Liver (tissue), 9 donors: ENCODE data around the gene HLA-DRA. TPM values are rescaled to one million over a fixed set of nuclear protein-coding genes. Genes with fewer than 3 reads are reported as not detected.

Source experiments
- DNase-seq: peaks from one replicate; pipeline ENCODE4 v3.0.0-alpha.2; 2017; ENCODE audit warnings: low spot score
- H3K27ac ChIP-seq, 2 donors: one replicate each; pipeline ENCODE4 v1.7.0; 2013; ENCODE audit warnings: inconsistent platforms in 2 of 2, low read length in 2 of 2, control low read depth in 1 of 2, low read depth in 1 of 2, mild to moderate bottlenecking in 1 of 2
- H3K27me3 ChIP-seq, 4 donors: one replicate each; pipeline versions ENCODE4 v1.6.1 to v1.7.0; 2013; ENCODE audit warnings: low read length in 3 of 4, inconsistent platforms in 1 of 4, mild to moderate bottlenecking in 1 of 4, moderate library complexity in 1 of 4; ENCODE audit not compliant: control insufficient read depth in 4 of 4, insufficient read depth in 4 of 4
- H3K36me3 ChIP-seq, 4 donors: one replicate each; pipeline versions ENCODE4 v1.6.1 to v1.7.0; 2013; ENCODE audit warnings: low read length in 3 of 4, mild to moderate bottlenecking in 3 of 4, low read depth in 1 of 4, moderate library complexity in 1 of 4; ENCODE audit not compliant: control insufficient read depth in 4 of 4, insufficient read depth in 3 of 4
- H3K4me1 ChIP-seq, 4 donors: one replicate each; pipeline versions ENCODE4 v1.6.1 to v1.7.0; 2013; ENCODE audit warnings: low read length in 3 of 4, mild to moderate bottlenecking in 3 of 4, moderate library complexity in 1 of 4; ENCODE audit not compliant: control insufficient read depth in 4 of 4, insufficient read depth in 4 of 4
- H3K4me3 ChIP-seq, 3 donors: one replicate each; pipeline versions ENCODE4 v1.6.1 to v1.7.0; 2013; ENCODE audit warnings: low read length in 3 of 3, control low read depth in 1 of 3, low read depth in 1 of 3, mild to moderate bottlenecking in 1 of 3
- H3K9ac ChIP-seq, 2 donors: one replicate each; pipeline ENCODE4 v1.7.0; 2013; ENCODE audit warnings: low read length in 2 of 2, mild to moderate bottlenecking in 2 of 2, moderate library complexity in 2 of 2, control low read depth in 1 of 2, low read depth in 1 of 2
- H3K9me3 ChIP-seq, 4 donors: one replicate each; pipeline versions ENCODE4 v1.6.1 to v1.7.0; 2013; ENCODE audit warnings: low read length in 3 of 4; ENCODE audit not compliant: control insufficient read depth in 4 of 4
- EGR1 ChIP-seq, 2 donors: IDR thresholded peaks; 2 replicates each; pipeline ENCODE4 v1.6.1; 2016 to 2018; ENCODE audit warnings: antibody characterized with exemption in 2 of 2, low read depth in 2 of 2
- GABPA ChIP-seq, 2 donors: IDR thresholded peaks in 1 of 2; conservative IDR thresholded peaks in 1 of 2; 2 replicates each; pipeline ENCODE4 v1.6.1; 2016; ENCODE audit warnings: antibody characterized with exemption in 2 of 2, mild to moderate bottlenecking in 1 of 2, moderate library complexity in 1 of 2
- HNF4A ChIP-seq, 2 donors: conservative IDR thresholded peaks; 2 replicates each; pipeline ENCODE4 v1.6.1; 2016; ENCODE audit warnings: antibody characterized with exemption in 2 of 2, mild to moderate bottlenecking in 2 of 2
- RXRA ChIP-seq, 2 donors: IDR thresholded peaks; 2 replicates each; pipeline ENCODE4 v1.6.1; 2017 to 2018; ENCODE audit warnings: antibody characterized with exemption in 2 of 2, mild to moderate bottlenecking in 1 of 2
- SP1 ChIP-seq: IDR thresholded peaks from 2 replicates; pipeline ENCODE4 v1.6.1; 2018; ENCODE audit warnings: antibody characterized with exemption, mild to moderate bottlenecking
- WGBS: extraction: QIAGEN DNeasy Blood & Tissue Kit; methylation state at CpG from one replicate; pipeline ENCODE4 v1.1.7; 2013; 5-methylcytosine and 5-hydroxymethylcytosine counted together
- polyA plus RNA-seq, 2 donors: library from polyadenylated mRNA; stranded (reverse) in 1 of 2; unstranded in 1 of 2; fragments of 200-250 nt in 1 of 2; fragments of >200 nt in 1 of 2; fragmentation: Nextera tagmentation in 1 of 2; extraction: Ambion mirVana in 1 of 2; gene quantifications; one replicate each; pipeline versions ENCODE4 v1.2.1 to v1.2.3, GENCODE V29; 2013 to 2015
- total RNA-seq, 2 donors: library from RNA; depleted of rRNA; stranded (reverse); fragments of >200 nt; gene quantifications; one replicate each; pipeline ENCODE4 v1.2.3, GENCODE V29; 2014
- TF ChIP-seq, protein P1 (sequence below): IDR thresholded peaks from 2 replicates; pipeline ENCODE4 v1.6.1; 2016; ENCODE audit warnings: antibody characterized with exemption, mild to moderate bottlenecking
- TF ChIP-seq, protein P2 (sequence below): IDR thresholded peaks from 2 replicates; pipeline ENCODE4 v1.6.1; 2016; ENCODE audit warnings: antibody characterized with exemption
- TF ChIP-seq, protein P3 (sequence below): fragments of 150-350 bp; IDR thresholded peaks from 2 replicates; pipeline ENCODE4 v1.5.1; 2017; ENCODE audit warnings: improper control_type of control experiment, low read depth, low read length; ENCODE audit not compliant: missing input control
- TF ChIP-seq, protein P4 (sequence below): IDR thresholded peaks from 2 replicates; pipeline ENCODE4 v1.6.1; 2016; ENCODE audit warnings: antibody characterized with exemption
- donor health status: healthy.
- donor health status: healthy.
- donor health status: healthy.
- donor health status: healthy.
- donor health status: healthy.

HLA-DRA gene
- total and polyA plus RNA-seq, 4 donors, result 53.4 to 145 (median 88.2) TPM

DNA sequence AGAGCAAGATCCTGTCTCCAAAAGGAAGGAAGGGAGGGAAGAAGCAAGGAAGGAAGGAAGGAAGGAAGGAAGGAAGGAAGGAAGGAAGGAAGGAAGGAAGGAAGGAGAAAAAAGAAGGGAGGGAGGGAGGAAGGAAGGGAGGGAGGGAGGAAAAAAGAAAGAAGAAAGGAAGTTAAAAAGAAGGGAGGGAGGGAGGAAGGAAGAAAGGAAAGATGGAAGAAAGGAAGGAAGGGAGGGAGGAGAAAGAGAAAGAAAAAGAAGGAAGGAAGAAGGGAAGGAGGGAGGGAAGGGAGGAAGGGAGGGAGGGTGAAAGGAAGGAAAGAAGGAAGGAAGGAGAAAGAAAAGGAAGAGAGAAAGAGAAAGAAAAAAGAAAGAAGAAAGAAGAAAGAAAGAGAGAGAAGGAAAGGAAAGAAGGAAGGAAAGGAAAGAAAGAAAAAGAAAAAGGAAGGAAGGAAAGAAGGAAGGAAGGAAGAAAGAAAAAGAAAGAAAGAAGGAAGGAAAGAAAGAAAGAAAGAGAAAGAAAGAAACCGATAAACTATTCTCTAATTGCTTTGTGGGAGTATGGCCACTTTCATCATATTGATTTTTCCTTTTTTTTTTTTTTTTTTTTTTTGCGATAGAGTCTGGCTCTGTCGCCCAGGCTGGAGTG, 9.5 kb downstream of the HLA-DRA start (continued):
- TF ChIP-seq, protein P1, sequence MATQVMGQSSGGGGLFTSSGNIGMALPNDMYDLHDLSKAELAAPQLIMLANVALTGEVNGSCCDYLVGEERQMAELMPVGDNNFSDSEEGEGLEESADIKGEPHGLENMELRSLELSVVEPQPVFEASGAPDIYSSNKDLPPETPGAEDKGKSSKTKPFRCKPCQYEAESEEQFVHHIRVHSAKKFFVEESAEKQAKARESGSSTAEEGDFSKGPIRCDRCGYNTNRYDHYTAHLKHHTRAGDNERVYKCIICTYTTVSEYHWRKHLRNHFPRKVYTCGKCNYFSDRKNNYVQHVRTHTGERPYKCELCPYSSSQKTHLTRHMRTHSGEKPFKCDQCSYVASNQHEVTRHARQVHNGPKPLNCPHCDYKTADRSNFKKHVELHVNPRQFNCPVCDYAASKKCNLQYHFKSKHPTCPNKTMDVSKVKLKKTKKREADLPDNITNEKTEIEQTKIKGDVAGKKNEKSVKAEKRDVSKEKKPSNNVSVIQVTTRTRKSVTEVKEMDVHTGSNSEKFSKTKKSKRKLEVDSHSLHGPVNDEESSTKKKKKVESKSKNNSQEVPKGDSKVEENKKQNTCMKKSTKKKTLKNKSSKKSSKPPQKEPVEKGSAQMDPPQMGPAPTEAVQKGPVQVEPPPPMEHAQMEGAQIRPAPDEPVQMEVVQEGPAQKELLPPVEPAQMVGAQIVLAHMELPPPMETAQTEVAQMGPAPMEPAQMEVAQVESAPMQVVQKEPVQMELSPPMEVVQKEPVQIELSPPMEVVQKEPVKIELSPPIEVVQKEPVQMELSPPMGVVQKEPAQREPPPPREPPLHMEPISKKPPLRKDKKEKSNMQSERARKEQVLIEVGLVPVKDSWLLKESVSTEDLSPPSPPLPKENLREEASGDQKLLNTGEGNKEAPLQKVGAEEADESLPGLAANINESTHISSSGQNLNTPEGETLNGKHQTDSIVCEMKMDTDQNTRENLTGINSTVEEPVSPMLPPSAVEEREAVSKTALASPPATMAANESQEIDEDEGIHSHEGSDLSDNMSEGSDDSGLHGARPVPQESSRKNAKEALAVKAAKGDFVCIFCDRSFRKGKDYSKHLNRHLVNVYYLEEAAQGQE, result no peak
- no peak for TF ChIP-seq EGR1 (IDR thresholded peaks at IDR 0.05; ENCODE audit: low read depth in 2 of 2)
- TF ChIP-seq, protein P2, sequence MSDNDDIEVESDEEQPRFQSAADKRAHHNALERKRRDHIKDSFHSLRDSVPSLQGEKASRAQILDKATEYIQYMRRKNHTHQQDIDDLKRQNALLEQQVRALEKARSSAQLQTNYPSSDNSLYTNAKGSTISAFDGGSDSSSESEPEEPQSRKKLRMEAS, result no peak

DNA sequence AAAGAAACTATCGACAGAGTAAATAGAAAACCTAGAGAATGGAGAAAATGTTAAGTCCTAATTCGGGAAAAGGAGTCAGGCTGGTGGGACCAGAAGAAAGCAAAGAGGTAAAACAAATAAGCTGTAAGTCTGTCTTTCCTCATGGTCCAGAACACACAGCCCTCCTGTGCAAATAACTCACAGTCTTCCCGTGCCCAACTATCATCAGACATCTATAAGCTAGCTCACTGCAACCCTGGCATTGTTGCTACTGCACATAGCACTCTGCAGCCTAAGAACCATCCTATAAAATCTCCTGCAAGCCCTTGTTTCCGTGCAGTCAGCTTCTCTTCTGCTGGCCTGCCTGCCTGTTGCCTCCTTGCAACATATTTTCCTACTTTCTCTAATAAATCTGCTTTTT, 17.4 kb downstream of the HLA-DRA start:
- Histone ChIP-seq H3K27ac (no peak overlapping the region), H3K36me3 (no peaks in the 10 kb centered on the region), H3K9me3 (no peaks in the 10 kb centered on the region), H3K4me1 (no peaks in the 10 kb centered on the region), H3K9ac (no peak overlapping the region), H3K4me3 (no peak overlapping the region), H3K27me3 (peaks cover 0 to 2% (median 1%) of the 10 kb centered on the region in 4 donors)
- TF ChIP-seq, protein P3, sequence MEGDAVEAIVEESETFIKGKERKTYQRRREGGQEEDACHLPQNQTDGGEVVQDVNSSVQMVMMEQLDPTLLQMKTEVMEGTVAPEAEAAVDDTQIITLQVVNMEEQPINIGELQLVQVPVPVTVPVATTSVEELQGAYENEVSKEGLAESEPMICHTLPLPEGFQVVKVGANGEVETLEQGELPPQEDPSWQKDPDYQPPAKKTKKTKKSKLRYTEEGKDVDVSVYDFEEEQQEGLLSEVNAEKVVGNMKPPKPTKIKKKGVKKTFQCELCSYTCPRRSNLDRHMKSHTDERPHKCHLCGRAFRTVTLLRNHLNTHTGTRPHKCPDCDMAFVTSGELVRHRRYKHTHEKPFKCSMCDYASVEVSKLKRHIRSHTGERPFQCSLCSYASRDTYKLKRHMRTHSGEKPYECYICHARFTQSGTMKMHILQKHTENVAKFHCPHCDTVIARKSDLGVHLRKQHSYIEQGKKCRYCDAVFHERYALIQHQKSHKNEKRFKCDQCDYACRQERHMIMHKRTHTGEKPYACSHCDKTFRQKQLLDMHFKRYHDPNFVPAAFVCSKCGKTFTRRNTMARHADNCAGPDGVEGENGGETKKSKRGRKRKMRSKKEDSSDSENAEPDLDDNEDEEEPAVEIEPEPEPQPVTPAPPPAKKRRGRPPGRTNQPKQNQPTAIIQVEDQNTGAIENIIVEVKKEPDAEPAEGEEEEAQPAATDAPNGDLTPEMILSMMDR, result no peak
- TF ChIP-seq GABPA (IDR thresholded peaks at IDR 0.05 in 1 of 2, conservative IDR thresholded peaks at IDR 0.05 in 1 of 2) (no peak), RXRA (IDR thresholded peaks at IDR 0.05) (no peak)
- no peak for DNase-seq
- WGBS, result 56% methylated on average over 4 of the region's 4 CpGs

DNA sequence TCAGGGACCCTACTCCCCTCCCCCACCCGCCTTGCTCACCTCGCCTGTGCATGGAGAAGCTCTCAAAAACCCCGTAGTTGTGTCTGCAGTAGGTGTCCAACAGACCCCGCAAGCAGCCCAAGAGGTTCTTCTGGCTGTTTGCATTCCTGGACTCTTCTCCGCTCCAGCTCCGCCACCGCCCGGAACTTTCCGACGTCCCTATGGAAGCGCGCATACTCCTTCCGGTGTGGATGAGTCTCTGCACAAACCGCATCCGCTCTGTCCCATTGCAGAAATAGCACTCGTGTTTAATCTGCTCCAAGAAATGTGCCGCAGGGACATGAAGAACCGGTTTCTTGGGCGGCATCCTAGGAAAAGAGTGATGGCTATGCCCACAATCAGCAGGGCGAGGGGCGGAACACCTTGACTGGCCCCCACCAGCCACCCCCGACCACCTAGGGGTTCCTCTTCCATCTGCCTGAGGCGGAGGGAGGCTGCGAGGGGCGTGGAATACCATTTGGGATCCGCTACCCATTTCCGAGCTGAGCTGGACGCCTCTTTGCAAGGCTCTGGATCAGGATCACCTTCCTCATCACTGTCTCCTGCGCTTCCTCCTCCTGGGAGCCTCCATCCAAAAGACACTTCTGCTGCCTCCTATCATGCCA, 20.2 kb downstream of the HLA-DRA start:
- no peak overlapping the region for H3K4me3 ChIP-seq
- no peaks in the 10 kb centered on the region for H3K9me3 ChIP-seq
- no peaks in the 10 kb centered on the region for H3K4me1 ChIP-seq
- TF ChIP-seq SP1, result no peak
- no peak for TF ChIP-seq HNF4A (conservative IDR thresholded peaks at IDR 0.05)
- TF ChIP-seq, protein P4, sequence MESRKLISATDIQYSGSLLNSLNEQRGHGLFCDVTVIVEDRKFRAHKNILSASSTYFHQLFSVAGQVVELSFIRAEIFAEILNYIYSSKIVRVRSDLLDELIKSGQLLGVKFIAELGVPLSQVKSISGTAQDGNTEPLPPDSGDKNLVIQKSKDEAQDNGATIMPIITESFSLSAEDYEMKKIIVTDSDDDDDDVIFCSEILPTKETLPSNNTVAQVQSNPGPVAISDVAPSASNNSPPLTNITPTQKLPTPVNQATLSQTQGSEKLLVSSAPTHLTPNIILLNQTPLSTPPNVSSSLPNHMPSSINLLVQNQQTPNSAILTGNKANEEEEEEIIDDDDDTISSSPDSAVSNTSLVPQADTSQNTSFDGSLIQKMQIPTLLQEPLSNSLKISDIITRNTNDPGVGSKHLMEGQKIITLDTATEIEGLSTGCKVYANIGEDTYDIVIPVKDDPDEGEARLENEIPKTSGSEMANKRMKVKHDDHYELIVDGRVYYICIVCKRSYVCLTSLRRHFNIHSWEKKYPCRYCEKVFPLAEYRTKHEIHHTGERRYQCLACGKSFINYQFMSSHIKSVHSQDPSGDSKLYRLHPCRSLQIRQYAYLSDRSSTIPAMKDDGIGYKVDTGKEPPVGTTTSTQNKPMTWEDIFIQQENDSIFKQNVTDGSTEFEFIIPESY, result no peak
- peak; percentile 41 to 51 for TF ChIP-seq GABPA (IDR thresholded peaks at IDR 0.05 in 1 of 2, conservative IDR thresholded peaks at IDR 0.05 in 1 of 2)
- H3K9ac ChIP-seq, result no peak overlapping the region
- H3K36me3 ChIP-seq, result no peaks in the 10 kb centered on the region
- H3K27me3 ChIP-seq, result peaks cover 0 to 2% (median 1%) of the 10 kb centered on the region in 4 donors
- WGBS, result 36% methylated on average over 29 of the region's 29 CpGs
- DNase-seq, result no peak
- no peak overlapping the region for H3K27ac ChIP-seq
